ENCODE measurements around the gene MRPL1. TPM values are rescaled to one million over a fixed set of nuclear protein-coding genes. Genes with fewer than 3 reads are reported as not detected.
A peak's percentile ranks its signal among the peaks of the same experiment; 100 is the strongest.

MRPL1 gene
- total RNA-seq, 1 donor from 2014 or later = 72.7 TPM

DNA sequence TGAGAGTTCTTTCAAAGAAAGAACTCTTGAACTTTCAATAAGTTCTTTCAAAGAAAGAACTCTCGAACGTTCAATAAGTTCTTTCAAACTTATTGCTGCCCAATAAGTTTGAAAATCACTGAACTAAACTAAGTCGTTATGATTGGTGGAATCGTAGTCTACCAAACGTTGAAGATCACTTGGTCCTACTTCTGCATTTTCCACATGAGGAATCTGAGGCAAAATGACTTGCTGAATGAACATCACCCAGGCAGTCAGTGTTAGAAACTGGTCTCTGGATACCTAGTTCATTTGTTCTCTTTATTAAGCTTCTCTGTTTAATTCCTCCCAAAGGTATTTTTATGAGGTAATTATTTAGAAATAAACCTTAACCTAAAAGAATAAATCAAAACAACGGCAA is 36.4 kb upstream of the MRPL1 start:
- H3K27ac Mint-ChIP-seq = no peak overlapping the region
- H3K9me3 Mint-ChIP-seq = no peaks in the 10 kb centered on the region
- intact Hi-C loops (cut with micrococcal nuclease) = loop anchor here (10.0 kb wide), 1 partner anchor 1831 kb away; the partner anchor contains the start of gene SDAD1
- H3K4me1 Mint-ChIP-seq (ENCODE audit: low read depth) = peaks cover 25% of the 10 kb centered on the region
- DNase-seq (ENCODE audit: low spot score) = no peak
- H3K36me3 Mint-ChIP-seq (ENCODE audit: low read depth) = peaks cover 2% of the 10 kb centered on the region
- no peaks in the 10 kb centered on the region for H3K27me3 Mint-ChIP-seq (ENCODE audit: insufficient read depth)
- H3K4me3 Mint-ChIP-seq = no peak overlapping the region

DNA sequence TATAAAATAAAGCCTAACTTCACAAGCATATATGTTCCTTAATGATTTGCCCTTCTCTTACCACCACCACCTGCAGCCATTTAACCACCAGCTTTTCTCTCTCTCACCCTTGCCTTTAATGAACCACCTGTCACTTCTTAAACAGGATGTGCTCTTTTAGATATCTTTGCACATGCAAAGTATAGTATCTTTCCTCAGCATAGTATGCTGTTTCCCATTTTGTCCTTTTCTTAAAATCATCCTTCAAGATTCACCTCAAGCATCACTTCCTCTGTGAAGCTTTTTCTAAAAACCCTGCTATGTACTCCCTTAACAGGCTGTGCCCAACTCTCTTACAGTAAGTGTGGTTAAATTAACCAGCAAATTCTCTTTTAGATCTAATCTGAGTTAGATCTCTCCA is 35.3 kb upstream of the MRPL1 start:
- H3K4me3 Mint-ChIP-seq = no peak overlapping the region
- peaks cover 14% of the 10 kb centered on the region for H3K4me1 Mint-ChIP-seq (ENCODE audit: low read depth)
- no peaks in the 10 kb centered on the region for H3K27me3 Mint-ChIP-seq (ENCODE audit: insufficient read depth)
- no peaks in the 10 kb centered on the region for H3K9me3 Mint-ChIP-seq
- no peak for DNase-seq (ENCODE audit: low spot score)
- no peak overlapping the region for H3K27ac Mint-ChIP-seq
- intact Hi-C loops (cut with micrococcal nuclease) = loop anchor here (10.0 kb wide), 1 partner anchor 1833 kb away; the partner anchor contains the start of gene SDAD1
- H3K36me3 Mint-ChIP-seq (ENCODE audit: low read depth) = no peaks in the 10 kb centered on the region

DNA sequence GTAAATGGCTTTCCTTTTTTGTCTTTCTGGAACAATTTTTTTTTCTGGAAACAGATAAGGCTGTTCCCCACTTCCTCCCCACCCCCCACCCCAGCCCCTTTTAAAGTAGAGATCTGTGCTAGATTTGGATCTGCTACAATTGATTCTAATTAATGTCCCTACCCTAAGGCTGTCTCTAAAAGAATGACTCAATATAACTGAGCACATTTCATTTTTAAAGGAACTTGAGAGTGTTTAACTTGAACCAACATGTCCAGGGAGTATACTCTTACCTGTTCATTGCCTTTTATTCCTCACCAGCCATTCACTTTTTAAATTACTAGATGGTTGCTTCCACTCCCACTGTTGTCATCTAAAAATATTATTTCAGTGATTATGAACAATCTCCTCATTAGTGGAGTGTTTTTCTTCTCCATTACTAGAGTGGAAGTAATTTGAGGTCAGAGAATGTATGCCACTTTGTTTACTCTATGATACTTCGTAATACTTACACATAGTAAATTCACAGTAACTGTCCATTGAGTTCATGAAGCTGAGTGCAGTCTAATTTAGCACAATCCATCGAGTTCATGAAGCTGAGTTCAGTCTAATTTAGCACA is 29.4 kb upstream of the MRPL1 start:
- Mint-ChIP-seq H3K4me3 (no peak overlapping the region), H3K27ac (no peak overlapping the region), H3K36me3 (ENCODE audit: low read depth) (peaks cover 2% of the 10 kb centered on the region), H3K4me1 (ENCODE audit: low read depth) (peaks cover 7% of the 10 kb centered on the region), H3K27me3 (ENCODE audit: insufficient read depth) (no peaks in the 10 kb centered on the region), H3K9me3 (no peaks in the 10 kb centered on the region)
- no peak for DNase-seq (ENCODE audit: low spot score)
- intact Hi-C loops (cut with micrococcal nuclease) = no loop called here

DNA sequence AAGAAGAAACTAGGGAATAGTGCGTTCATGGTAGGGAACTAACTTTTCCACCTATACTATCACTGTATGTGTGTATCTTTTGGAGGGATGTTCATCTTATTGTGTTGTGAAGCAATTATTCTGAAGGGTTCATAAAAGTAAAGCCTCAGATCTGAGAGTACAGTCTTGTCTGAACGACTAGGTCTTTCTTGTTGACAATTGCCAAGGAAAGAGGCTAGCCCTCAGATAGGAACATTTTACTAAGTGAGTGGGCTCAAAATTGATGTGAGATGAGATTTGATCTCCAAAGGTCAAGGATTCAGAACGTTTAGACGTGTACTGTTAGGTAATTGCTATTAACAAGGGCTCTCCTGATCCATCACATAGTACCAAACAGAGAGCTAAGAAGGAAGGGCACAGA is 28.2 kb upstream of the MRPL1 start:
- H3K27ac Mint-ChIP-seq = peak overlapping the region; percentile 31
- H3K36me3 Mint-ChIP-seq (ENCODE audit: low read depth) = peaks cover 2% of the 10 kb centered on the region
- intact Hi-C loops (cut with micrococcal nuclease) = no loop called here
- no peaks in the 10 kb centered on the region for H3K9me3 Mint-ChIP-seq
- H3K27me3 Mint-ChIP-seq (ENCODE audit: insufficient read depth) = no peaks in the 10 kb centered on the region
- no peak overlapping the region for H3K4me3 Mint-ChIP-seq
- DNase-seq (ENCODE audit: low spot score) = no peak
- peaks cover 7% of the 10 kb centered on the region for H3K4me1 Mint-ChIP-seq (ENCODE audit: low read depth)

DNA sequence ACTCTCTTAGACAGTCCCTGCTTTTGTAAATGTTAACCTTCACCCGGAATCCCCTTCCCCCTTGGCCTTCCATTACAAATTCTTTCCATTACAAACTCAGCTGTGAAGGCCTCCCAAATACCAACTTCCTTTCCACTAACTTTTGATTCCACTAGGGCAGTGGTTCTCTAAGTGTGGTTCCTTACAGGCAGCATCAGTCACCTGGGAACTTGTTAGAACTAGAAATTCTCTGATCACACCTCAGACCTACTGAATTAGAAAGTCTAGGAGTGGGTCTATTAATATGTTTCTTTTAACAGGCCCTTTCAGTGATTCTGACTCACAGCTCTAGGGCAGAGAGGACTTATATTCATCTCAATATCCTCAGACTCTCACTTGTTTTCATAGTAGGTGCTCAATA is 19.0 kb upstream of the MRPL1 start:
- peaks cover 26% of the 10 kb centered on the region for H3K4me1 Mint-ChIP-seq (ENCODE audit: low read depth)
- H3K27ac Mint-ChIP-seq = peak overlapping the region; percentile 78
- peak overlapping the region; percentile 23 for H3K4me3 Mint-ChIP-seq
- DNase-seq (ENCODE audit: low spot score) = no peak
- H3K9me3 Mint-ChIP-seq = no peaks in the 10 kb centered on the region
- intact Hi-C loops (cut with micrococcal nuclease) = loop anchor here (1.0 kb wide), 2 partner anchors 10 to 23 kb away; no protein-coding TSS in a partner anchor
- H3K27me3 Mint-ChIP-seq (ENCODE audit: insufficient read depth) = no peaks in the 10 kb centered on the region
- H3K36me3 Mint-ChIP-seq (ENCODE audit: low read depth) = peaks cover 2% of the 10 kb centered on the region

DNA sequence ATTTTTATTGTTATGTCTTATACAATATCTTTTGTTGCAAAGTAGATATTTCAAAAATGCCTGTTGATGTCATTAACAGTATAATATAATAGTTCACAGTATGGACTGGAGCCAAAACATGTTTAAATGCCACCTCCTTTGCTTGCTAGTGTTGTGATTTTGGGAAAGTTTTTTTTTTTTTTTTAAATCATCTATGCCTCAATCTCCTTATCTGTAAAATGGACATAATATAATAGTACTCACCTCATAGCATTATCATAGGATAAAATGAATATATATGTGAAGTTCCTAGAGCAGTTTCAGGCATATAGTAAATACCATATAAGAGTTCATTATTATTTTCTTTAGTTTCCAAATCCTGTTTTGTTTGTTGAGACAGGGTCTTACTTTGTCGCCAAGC is 18.3 kb upstream of the MRPL1 start:
- H3K9me3 Mint-ChIP-seq = no peaks in the 10 kb centered on the region
- no peak for DNase-seq (ENCODE audit: low spot score)
- peak overlapping the region; percentile 23 for H3K4me3 Mint-ChIP-seq
- H3K36me3 Mint-ChIP-seq (ENCODE audit: low read depth) = peaks cover 2% of the 10 kb centered on the region
- H3K27ac Mint-ChIP-seq = peak overlapping the region; percentile 78
- no peaks in the 10 kb centered on the region for H3K27me3 Mint-ChIP-seq (ENCODE audit: insufficient read depth)
- peaks cover 26% of the 10 kb centered on the region for H3K4me1 Mint-ChIP-seq (ENCODE audit: low read depth)
- intact Hi-C loops (cut with micrococcal nuclease) = no loop called here

DNA sequence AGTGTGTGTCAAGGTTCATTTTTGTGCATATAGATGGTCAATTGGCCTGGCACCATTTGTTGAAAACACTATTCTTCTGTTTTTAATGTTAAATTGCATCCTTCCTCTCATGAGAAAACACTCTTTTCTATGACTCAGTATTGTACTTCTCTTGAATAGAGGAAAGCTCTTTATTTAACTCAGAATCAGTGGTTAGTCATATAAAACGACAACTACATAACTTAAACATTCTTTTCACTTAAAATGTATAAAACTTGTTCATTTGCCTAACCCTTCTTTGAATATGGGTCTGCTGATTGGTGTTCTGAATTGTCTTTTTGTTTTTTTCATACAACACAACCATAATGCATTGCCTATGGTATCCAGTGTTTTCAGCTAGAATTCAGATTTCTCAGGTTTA is 17.2 kb upstream of the MRPL1 start:
- Mint-ChIP-seq H3K9me3 (no peaks in the 10 kb centered on the region), H3K4me3 (peak overlapping the region; percentile 48), H3K4me1 (ENCODE audit: low read depth) (peaks cover 26% of the 10 kb centered on the region), H3K27me3 (ENCODE audit: insufficient read depth) (no peaks in the 10 kb centered on the region), H3K36me3 (ENCODE audit: low read depth) (peaks cover 2% of the 10 kb centered on the region), H3K27ac (peak overlapping the region; percentile 78)
- DNase-seq (ENCODE audit: low spot score) = no peak
- intact Hi-C loops (cut with micrococcal nuclease) = loop anchor here (1.0 kb wide), 1 partner anchor 17 kb away; the partner anchor contains the start of gene MRPL1

DNA sequence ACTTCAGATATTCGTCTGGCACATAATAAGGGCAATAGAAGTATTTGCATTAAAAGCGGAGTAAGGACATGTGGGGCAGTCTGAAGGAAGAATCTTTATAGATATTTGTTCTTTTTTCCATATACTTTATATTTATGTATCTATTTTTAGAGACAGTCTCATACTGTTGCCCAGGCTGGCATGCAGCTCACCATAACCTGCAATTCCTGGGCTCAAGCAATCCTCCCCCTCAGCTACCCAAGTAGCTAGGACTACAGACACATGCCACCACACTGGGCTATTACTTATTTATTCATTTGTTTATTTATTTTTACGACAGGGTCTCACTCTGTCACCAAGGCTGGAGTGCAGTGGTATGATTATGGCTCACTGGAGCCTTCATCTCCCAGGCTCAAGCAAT is 16.7 kb upstream of the MRPL1 start:
- H3K27ac Mint-ChIP-seq = no peak overlapping the region
- H3K9me3 Mint-ChIP-seq = no peaks in the 10 kb centered on the region
- H3K27me3 Mint-ChIP-seq (ENCODE audit: insufficient read depth) = no peaks in the 10 kb centered on the region
- intact Hi-C loops (cut with micrococcal nuclease) = loop anchor here (1.0 kb wide), 1 partner anchor 16 kb away; the partner anchor contains the start of gene MRPL1
- DNase-seq (ENCODE audit: low spot score) = no peak
- H3K4me1 Mint-ChIP-seq (ENCODE audit: low read depth) = peaks cover 26% of the 10 kb centered on the region
- no peak overlapping the region for H3K4me3 Mint-ChIP-seq
- peaks cover 2% of the 10 kb centered on the region for H3K36me3 Mint-ChIP-seq (ENCODE audit: low read depth)

GRCh38 chr4:77848508-77848907 is 14.1 kb upstream of the MRPL1 start:
- Mint-ChIP-seq H3K9me3 (no peaks in the 10 kb centered on the region), H3K27ac (no peak overlapping the region), H3K36me3 (ENCODE audit: low read depth) (peaks cover 2% of the 10 kb centered on the region), H3K4me1 (ENCODE audit: low read depth) (peaks cover 41% of the 10 kb centered on the region), H3K4me3 (no peak overlapping the region), H3K27me3 (ENCODE audit: insufficient read depth) (no peaks in the 10 kb centered on the region)
- intact Hi-C loops (cut with micrococcal nuclease) = no loop called here
- no peak for DNase-seq (ENCODE audit: low spot score)

- Mint-ChIP-seq H3K4me1 (ENCODE audit: low read depth) (peaks cover 41% of the 10 kb centered on the region), H3K9me3 (no peaks in the 10 kb centered on the region), H3K27ac (no peak overlapping the region), H3K4me3 (no peak overlapping the region), H3K27me3 (ENCODE audit: insufficient read depth) (no peaks in the 10 kb centered on the region), H3K36me3 (ENCODE audit: low read depth) (no peaks in the 10 kb centered on the region)
- DNase-seq (ENCODE audit: low spot score) = no peak
- intact Hi-C loops (cut with micrococcal nuclease) = no loop called here
Observed at GRCh38 chr4:77849278-77849965, 13.2 kb upstream of the MRPL1 start.

GRCh38 chr4:77852892-77853495 is 9.6 kb upstream of the MRPL1 start:
- intact Hi-C loops (cut with micrococcal nuclease) = loop anchor here (1.0 to 10.0 kb wide), 5 partner anchors 8 to 778 kb away; partner anchors contain the start of gene CCNI
- H3K9me3 Mint-ChIP-seq = no peaks in the 10 kb centered on the region

GRCh38 chr4:77854431-77855111 is 8.1 kb upstream of the MRPL1 start:
- H3K36me3 Mint-ChIP-seq (ENCODE audit: low read depth) = no peaks in the 10 kb centered on the region
- peaks cover 62% of the 10 kb centered on the region for H3K4me1 Mint-ChIP-seq (ENCODE audit: low read depth)
- H3K27ac Mint-ChIP-seq = peak overlapping the region; percentile 93
- intact Hi-C loops (cut with micrococcal nuclease) = loop anchor here (1.0 to 10.0 kb wide), 5 partner anchors 53 to 780 kb away; partner anchors contain the start of gene CCNI
- H3K9me3 Mint-ChIP-seq = no peaks in the 10 kb centered on the region
- no peak for DNase-seq (ENCODE audit: low spot score)
- H3K4me3 Mint-ChIP-seq = peak overlapping the region; percentile 56
- no peaks in the 10 kb centered on the region for H3K27me3 Mint-ChIP-seq (ENCODE audit: insufficient read depth)

More at GRCh38 chr4:77852892-77853495, 9.6 kb upstream of the MRPL1 start:
- H3K4me3 Mint-ChIP-seq = peak overlapping the region; percentile 56
- H3K27ac Mint-ChIP-seq = peak overlapping the region; percentile 93
- no peaks in the 10 kb centered on the region for H3K36me3 Mint-ChIP-seq (ENCODE audit: low read depth)
- no peaks in the 10 kb centered on the region for H3K27me3 Mint-ChIP-seq (ENCODE audit: insufficient read depth)
- DNase-seq (ENCODE audit: low spot score) = peak; percentile 72
- peaks cover 56% of the 10 kb centered on the region for H3K4me1 Mint-ChIP-seq (ENCODE audit: low read depth)

All from activated T-helper 1 cell treated with anti-CD3 and anti-CD28 coated beads, Interleukin-12 subunit alpha, Interleukin-12 subunit beta, Interleukin-2, Interleukin-4 antibody, amounts not matched to agents 30 ng/mL and 10 ng/mL and 1 ng/mL, durations not matched to agents 14 hours and 24 hours and 36 hours (primary cell).